A549 (cell line): Measurements from ENCODE around the gene MIOX. TPM values are rescaled to one million over a fixed set of nuclear protein-coding genes. Genes with fewer than 3 reads are reported as not detected.

Experiments
- ATAC-seq, 2 experiments: fragments of 200-7000 bp in 1 of 2; fragments of >200 bp in 1 of 2; cut with Nextera tagmentation in 1 of 2; cut with Tn5 transposase in 1 of 2; 3 replicates each; pipeline versions ENCODE4 v1.8.0 to v1.9.1; 2018 to 2020; ENCODE audit warnings: mild to moderate bottlenecking in 1 of 2, moderate library complexity in 1 of 2
- CTCF ChIA-PET: fragments of 300-600 bp; sonication (Branson Sonifier 250); formaldehyde crosslinking; extraction: SDS; loops from one replicate; lab custom pipeline; 2021; ENCODE audit warnings: antibody characterized with exemption, inconsistent platforms; lab: Yijun Ruan, JAX
- POLR2A ChIA-PET: fragments of 350-600 bp; formaldehyde crosslinking; extraction: SDS; loops from one replicate; lab custom pipeline; 2021; ENCODE audit warnings: antibody characterized with exemption, inconsistent platforms; lab: Yijun Ruan, JAX
- DNase-seq, 2 experiments: peaks; one replicate each; pipeline versions ENCODE4 v3.0.0 to v3.0.0-alpha.2; 2011 to 2016; ENCODE audit warnings: low read depth in 1 of 2, low spot score in 1 of 2
- FAIRE-seq: peaks from 2 replicates; lab custom pipeline; 2011; peaks lifted over from hg19 to GRCh38; lab: Jason Lieb, UNC
- H3K27ac ChIP-seq, 2 experiments: fragments of >200 bp; sonication (Bioruptor Twin); formaldehyde crosslinking; 3 replicates each; pipeline ENCODE4 v1.5.1; 2016 to 2017
- H3K4me1 ChIP-seq: fragments of >200 bp; sonication (Bioruptor Twin); formaldehyde crosslinking; 3 replicates; pipeline ENCODE4 v1.6.1; 2016
- H3K4me2 ChIP-seq: fragments of >200 bp; sonication (Bioruptor Twin); formaldehyde crosslinking; 3 replicates; pipeline ENCODE4 v1.6.1; 2016
- H3K4me3 ChIP-seq: fragments of >200 bp; sonication (Bioruptor Twin); formaldehyde crosslinking; 3 replicates; pipeline ENCODE4 v1.5.1; 2016
- H3K9me3 ChIP-seq: fragments of >200 bp; sonication (Bioruptor Twin); formaldehyde crosslinking; 3 replicates; pipeline ENCODE4 v1.6.1; 2016
- CBX2 ChIP-seq: fragments of 200-600 bp; sonication (generic); IDR thresholded peaks from 2 replicates; pipeline ENCODE4 v1.6.1; 2016; ENCODE audit warnings: low read depth, mild to moderate bottlenecking, borderline replicate concordance
- CHD2 ChIP-seq: fragments of 150-350 bp; IDR thresholded peaks from 2 replicates; pipeline ENCODE4 v1.6.1; 2014; ENCODE audit warnings: low read length; ENCODE audit not compliant: partially characterized antibody
- CHD4 ChIP-seq: fragments of 200-600 bp; sonication (generic); IDR thresholded peaks from 2 replicates; pipeline ENCODE4 v1.6.1; 2016; ENCODE audit warnings: antibody characterized with exemption, mild to moderate bottlenecking, borderline replicate concordance
- EHF ChIP-seq: fragments of 250-450 bp; sonication (Bioruptor Pico); IDR thresholded peaks from 2 replicates; pipeline ENCODE4 v1.5.0; 2020; ENCODE audit warnings: mild to moderate bottlenecking
- GATA3 ChIP-seq: IDR thresholded peaks from 2 replicates; pipeline ENCODE4 v1.6.1; 2012; ENCODE audit warnings: borderline replicate concordance
- HOXA7 ChIP-seq: fragments of 250-450 bp; sonication (Bioruptor Pico); IDR thresholded peaks from 2 replicates; pipeline ENCODE4 v1.5.0; 2020; ENCODE audit warnings: mild to moderate bottlenecking, moderate library complexity
- JUN ChIP-seq, 2 experiments: fragments of >200 bp; sonication (Bioruptor Twin); formaldehyde crosslinking; IDR thresholded peaks; 2 replicates in 1 of 2; 3 replicates in 1 of 2; pipeline ENCODE4 v1.6.1; 2016 to 2017
- JUNB ChIP-seq: fragments of >200 bp; sonication (Bioruptor Twin); formaldehyde crosslinking; IDR thresholded peaks from 2 replicates; pipeline ENCODE4 v1.6.1; 2016
- KDM1A ChIP-seq: fragments of 200-600 bp; sonication (generic); IDR thresholded peaks from 2 replicates; pipeline ENCODE4 v1.6.1; 2016; ENCODE audit warnings: low read depth, mild to moderate bottlenecking
- MAFK ChIP-seq: fragments of 450-650 bp; IDR thresholded peaks from 2 replicates; pipeline ENCODE4 v1.6.1; 2014; ENCODE audit not compliant: partially characterized antibody
- MYC ChIP-seq: IDR thresholded peaks from 2 replicates; pipeline ENCODE4 v1.6.1; 2012; ENCODE audit warnings: mild to moderate bottlenecking, inconsistent platforms, low read length, improper control_type of control experiment, borderline replicate concordance
- NPAS2 ChIP-seq: fragments of 250-450 bp; sonication (Bioruptor Pico); IDR thresholded peaks from 2 replicates; pipeline ENCODE4 v1.8.0; 2022; ENCODE audit warnings: mild to moderate bottlenecking, moderate library complexity, borderline replicate concordance
- NR3C1 ChIP-seq: fragments of >200 bp; sonication (Bioruptor Twin); formaldehyde crosslinking; IDR thresholded peaks from 3 replicates; pipeline ENCODE4 v1.6.1; 2017
- POLR2AphosphoS2 ChIP-seq: conservative IDR thresholded peaks from 2 replicates; pipeline ENCODE4 v1.6.1; 2012; ENCODE audit warnings: low read length, improper control_type of control experiment, inconsistent platforms
- RCOR1 ChIP-seq: fragments of 150-350 bp; IDR thresholded peaks from 2 replicates; pipeline ENCODE4 v1.6.1; 2014; ENCODE audit warnings: antibody characterized with exemption, low read length, low read depth
- RNF2 ChIP-seq: fragments of 200-600 bp; sonication (generic); IDR thresholded peaks from 2 replicates; pipeline ENCODE4 v1.6.1; 2016; ENCODE audit warnings: low read depth, mild to moderate bottlenecking, antibody characterized with exemption, moderate library complexity, borderline replicate concordance
- SMC3 ChIP-seq: fragments of >200 bp; sonication (Bioruptor Twin); formaldehyde crosslinking; IDR thresholded peaks from 3 replicates; pipeline ENCODE4 v1.6.1; 2018; ENCODE audit warnings: inconsistent platforms
- TP53 ChIP-seq: fragments of 250-450 bp; sonication (Bioruptor Pico); IDR thresholded peaks from 2 replicates; pipeline ENCODE4 v1.5.0; 2021; ENCODE audit warnings: mild to moderate bottlenecking, moderate library complexity
- WGBS: methylation state at CpG from one replicate; pipeline ENCODE4 v1.1.6; 2017; ENCODE audit errors: missing lambda C conversion rate; 5-methylcytosine and 5-hydroxymethylcytosine counted together
- polyA plus RNA-seq, 4 experiments: library from polyadenylated mRNA; depleted of rRNA in 3 of 4; stranded (reverse); fragments of >200 nt; fragmentation: RNase III in 1 of 4; extraction: RNeasy Plus Mini Kit Qiagen cat#74134 plus additional on column Dnase treatment in 1 of 4; gene quantifications; 2 replicates in 3 of 4; 3 replicates in 1 of 4; pipeline ENCODE4 v1.2.3, GENCODE V29; 2011 to 2017
- TF ChIP-seq, protein P1 (sequence below): fragments of 200-600 bp; sonication (generic); IDR thresholded peaks from 2 replicates; pipeline ENCODE4 v1.6.1; 2016; ENCODE audit warnings: antibody characterized with exemption, mild to moderate bottlenecking, moderate library complexity
- TF ChIP-seq, protein P2 (sequence below): IDR thresholded peaks from 2 replicates; pipeline ENCODE4 v1.6.1; 2012
- TF ChIP-seq, protein P3 (sequence below): IDR thresholded peaks from 2 replicates; pipeline ENCODE4 v1.6.1; 2012
- TF ChIP-seq, protein P4 (sequence below): fragments of >200 bp; sonication (Bioruptor Twin); formaldehyde crosslinking; IDR thresholded peaks from 3 replicates; pipeline ENCODE4 v1.6.1; 2016
- TF ChIP-seq, protein P5 (sequence below): fragments of >200 bp; sonication (Bioruptor Twin); formaldehyde crosslinking; IDR thresholded peaks from 2 replicates; pipeline ENCODE4 v1.6.1; 2016
- TF ChIP-seq, protein P6 (sequence below): fragments of 450-650 bp; IDR thresholded peaks from 2 replicates; pipeline ENCODE4 v1.6.1; 2014; ENCODE audit warnings: antibody characterized with exemption

The MIOX gene
- polyA plus RNA-seq, 2 of the 4 experiments (the other 2 are of a cell fraction): 0.08 TPM; not detected in 1

DNA sequence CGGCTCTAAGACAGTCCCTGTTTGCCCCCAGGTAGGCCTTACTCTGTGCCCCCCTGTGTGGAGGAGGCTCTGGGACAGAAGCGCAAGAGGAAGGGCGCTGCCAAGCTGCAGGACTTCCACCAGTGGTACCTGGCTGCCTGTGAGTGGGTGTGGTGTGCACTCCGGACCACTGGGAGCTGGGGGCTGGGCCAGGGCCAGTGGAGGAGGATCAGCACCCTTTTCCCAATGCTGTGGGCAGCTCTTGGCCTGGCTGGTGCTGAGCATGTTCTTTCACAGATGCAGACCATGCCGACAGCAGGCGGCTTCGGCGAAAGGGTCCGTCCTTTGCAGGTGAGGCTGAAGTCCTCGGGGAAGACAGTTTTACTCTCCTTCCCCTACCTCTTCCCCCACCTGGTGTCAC lies 35.1 kb downstream of the MIOX start:
- WGBS: 88% methylated on average over 10 of the region's 10 CpGs
- Histone ChIP-seq H3K4me3 (no peak overlapping the region), H3K4me2 (no peak overlapping the region), H3K9me3 (no peaks in the 10 kb centered on the region), H3K27ac (no peak overlapping the region), H3K4me1 (0 out of 3 replicates have a peak, but pooled peaks cover 7% of the 10 kb centered on the region)
- ChIA-PET POLR2A (interaction anchor here (0.6 to 0.9 kb wide), 2 partner anchors 14 to 65 kb away, joined by 4 to 6 read pairs; partner anchors contain the start of genes LMF2 and NCAPH2), CTCF (interaction anchor here (1.0 kb wide), 1 partner anchor 98 kb away, joined by 4 read pairs; no protein-coding TSS in a partner anchor)
- no peak for FAIRE-seq
- TF ChIP-seq NPAS2 (CRISPR knock-in tag) (no peak), CBX2 (no peak), JUN (IDR thresholded peaks at IDR 0.05) (no peak), KDM1A (no peak), JUNB (no peak), MYC (no peak), GATA3 (no peak), MAFK (no peak), RNF2 (no peak), RCOR1 (no peak), CHD2 (no peak), TP53 (CRISPR knock-in tag) (no peak), EHF (CRISPR knock-in tag) (no peak), NR3C1 (no peak), CHD4 (no peak)
- TF ChIP-seq, protein P1, sequence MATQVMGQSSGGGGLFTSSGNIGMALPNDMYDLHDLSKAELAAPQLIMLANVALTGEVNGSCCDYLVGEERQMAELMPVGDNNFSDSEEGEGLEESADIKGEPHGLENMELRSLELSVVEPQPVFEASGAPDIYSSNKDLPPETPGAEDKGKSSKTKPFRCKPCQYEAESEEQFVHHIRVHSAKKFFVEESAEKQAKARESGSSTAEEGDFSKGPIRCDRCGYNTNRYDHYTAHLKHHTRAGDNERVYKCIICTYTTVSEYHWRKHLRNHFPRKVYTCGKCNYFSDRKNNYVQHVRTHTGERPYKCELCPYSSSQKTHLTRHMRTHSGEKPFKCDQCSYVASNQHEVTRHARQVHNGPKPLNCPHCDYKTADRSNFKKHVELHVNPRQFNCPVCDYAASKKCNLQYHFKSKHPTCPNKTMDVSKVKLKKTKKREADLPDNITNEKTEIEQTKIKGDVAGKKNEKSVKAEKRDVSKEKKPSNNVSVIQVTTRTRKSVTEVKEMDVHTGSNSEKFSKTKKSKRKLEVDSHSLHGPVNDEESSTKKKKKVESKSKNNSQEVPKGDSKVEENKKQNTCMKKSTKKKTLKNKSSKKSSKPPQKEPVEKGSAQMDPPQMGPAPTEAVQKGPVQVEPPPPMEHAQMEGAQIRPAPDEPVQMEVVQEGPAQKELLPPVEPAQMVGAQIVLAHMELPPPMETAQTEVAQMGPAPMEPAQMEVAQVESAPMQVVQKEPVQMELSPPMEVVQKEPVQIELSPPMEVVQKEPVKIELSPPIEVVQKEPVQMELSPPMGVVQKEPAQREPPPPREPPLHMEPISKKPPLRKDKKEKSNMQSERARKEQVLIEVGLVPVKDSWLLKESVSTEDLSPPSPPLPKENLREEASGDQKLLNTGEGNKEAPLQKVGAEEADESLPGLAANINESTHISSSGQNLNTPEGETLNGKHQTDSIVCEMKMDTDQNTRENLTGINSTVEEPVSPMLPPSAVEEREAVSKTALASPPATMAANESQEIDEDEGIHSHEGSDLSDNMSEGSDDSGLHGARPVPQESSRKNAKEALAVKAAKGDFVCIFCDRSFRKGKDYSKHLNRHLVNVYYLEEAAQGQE: no peak
- TF ChIP-seq, protein P2, sequence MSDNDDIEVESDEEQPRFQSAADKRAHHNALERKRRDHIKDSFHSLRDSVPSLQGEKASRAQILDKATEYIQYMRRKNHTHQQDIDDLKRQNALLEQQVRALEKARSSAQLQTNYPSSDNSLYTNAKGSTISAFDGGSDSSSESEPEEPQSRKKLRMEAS: no peak
- TF ChIP-seq, protein P3, sequence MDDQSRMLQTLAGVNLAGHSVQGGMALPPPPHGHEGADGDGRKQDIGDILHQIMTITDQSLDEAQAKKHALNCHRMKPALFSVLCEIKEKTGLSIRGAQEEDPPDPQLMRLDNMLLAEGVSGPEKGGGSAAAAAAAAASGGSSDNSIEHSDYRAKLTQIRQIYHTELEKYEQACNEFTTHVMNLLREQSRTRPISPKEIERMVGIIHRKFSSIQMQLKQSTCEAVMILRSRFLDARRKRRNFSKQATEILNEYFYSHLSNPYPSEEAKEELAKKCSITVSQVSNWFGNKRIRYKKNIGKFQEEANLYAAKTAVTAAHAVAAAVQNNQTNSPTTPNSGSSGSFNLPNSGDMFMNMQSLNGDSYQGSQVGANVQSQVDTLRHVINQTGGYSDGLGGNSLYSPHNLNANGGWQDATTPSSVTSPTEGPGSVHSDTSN: no peak
- TF ChIP-seq, protein P4, sequence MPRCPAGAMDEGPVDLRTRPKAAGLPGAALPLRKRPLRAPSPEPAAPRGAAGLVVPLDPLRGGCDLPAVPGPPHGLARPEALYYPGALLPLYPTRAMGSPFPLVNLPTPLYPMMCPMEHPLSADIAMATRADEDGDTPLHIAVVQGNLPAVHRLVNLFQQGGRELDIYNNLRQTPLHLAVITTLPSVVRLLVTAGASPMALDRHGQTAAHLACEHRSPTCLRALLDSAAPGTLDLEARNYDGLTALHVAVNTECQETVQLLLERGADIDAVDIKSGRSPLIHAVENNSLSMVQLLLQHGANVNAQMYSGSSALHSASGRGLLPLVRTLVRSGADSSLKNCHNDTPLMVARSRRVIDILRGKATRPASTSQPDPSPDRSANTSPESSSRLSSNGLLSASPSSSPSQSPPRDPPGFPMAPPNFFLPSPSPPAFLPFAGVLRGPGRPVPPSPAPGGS: no peak
- no peak for DNase-seq
- ATAC-seq: no peak

DNA sequence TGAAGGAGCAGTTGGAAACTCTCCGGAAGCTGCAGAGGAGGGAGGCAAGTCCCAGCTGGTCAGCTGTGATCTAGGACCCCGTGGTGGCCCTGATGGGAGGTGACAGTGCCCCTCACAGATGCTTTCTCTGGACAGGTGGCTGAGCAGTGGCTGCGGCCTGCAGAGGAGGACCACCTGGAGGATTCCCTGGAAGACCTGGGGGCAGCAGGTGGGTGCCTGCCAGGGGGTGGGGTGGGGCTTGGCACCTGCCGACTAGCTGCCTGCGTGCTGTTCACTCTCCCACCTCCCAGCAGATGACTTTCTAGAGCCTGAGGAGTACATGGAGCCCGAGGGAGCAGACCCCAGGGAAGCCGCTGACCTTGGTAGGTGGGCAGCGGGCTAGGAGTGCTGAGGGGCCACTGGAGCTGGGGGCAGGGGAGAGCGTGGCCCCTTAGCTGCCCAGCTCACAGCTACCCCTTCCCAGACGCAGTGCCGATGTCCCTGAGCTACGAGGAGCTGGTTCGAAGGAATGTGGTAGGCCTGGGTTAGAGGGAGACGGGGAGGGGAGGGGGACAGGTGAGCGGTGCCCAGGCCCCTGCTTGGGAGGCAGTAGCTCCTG lies 35.6 kb downstream of the MIOX start:
- ATAC-seq (no peak), FAIRE-seq (no peak), DNase-seq (no peak)
- Histone ChIP-seq H3K27ac (no peak overlapping the region), H3K4me2 (no peak overlapping the region), H3K4me3 (no peak overlapping the region), H3K9me3 (no peaks in the 10 kb centered on the region), H3K4me1 (peaks cover 11% of the 10 kb centered on the region)
- POLR2A ChIA-PET: interaction anchor here (0.6 to 0.9 kb wide), 2 partner anchors 14 to 66 kb away, joined by 4 to 6 read pairs; partner anchors contain the start of genes LMF2 and NCAPH2
- TF ChIP-seq POLR2AphosphoS2 (no peak), SMC3 (no peak), HOXA7 (no peak), RCOR1 (no peak), JUNB (no peak)
- TF ChIP-seq, protein P5, sequence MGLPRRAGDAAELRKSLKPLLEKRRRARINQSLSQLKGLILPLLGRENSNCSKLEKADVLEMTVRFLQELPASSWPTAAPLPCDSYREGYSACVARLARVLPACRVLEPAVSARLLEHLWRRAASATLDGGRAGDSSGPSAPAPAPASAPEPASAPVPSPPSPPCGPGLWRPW: no peak
- TF ChIP-seq, protein P6, sequence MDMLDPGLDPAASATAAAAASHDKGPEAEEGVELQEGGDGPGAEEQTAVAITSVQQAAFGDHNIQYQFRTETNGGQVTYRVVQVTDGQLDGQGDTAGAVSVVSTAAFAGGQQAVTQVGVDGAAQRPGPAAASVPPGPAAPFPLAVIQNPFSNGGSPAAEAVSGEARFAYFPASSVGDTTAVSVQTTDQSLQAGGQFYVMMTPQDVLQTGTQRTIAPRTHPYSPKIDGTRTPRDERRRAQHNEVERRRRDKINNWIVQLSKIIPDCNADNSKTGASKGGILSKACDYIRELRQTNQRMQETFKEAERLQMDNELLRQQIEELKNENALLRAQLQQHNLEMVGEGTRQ: no peak
- 80% methylated on average over 1 of the region's 15 CpGs for WGBS
- CTCF ChIA-PET: interaction anchor here (1.0 kb wide), 1 partner anchor 98 kb away, joined by 4 read pairs; no protein-coding TSS in a partner anchor
